NCI-H2029 treated with DMSO at 0.1 percent for 48 hours (cell line): Measurements from ENCODE around the gene RHOH.

Source experiments
- DNase-seq: peaks from one replicate; lab custom pipeline; 2025; lab: John Stamatoyannopoulos, UW

Gene RHOH

DNA sequence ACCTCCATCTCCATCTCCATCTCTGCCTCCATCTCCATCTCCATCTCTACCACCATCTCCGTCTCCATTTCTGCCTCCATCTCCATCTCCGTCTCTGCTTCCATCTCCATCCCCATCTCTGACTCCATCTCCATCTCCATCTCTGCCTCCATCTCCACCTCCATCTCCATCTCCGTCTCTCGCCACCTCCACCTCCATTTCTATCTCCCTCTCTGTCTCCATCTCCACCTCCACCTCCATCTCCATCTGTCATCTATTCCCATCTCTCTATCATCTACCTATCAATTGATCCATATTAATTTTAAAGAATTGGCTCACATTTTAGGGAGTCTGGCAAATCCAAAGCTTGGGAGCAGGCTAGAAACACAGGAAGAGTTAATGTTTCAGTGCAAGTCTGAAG lies 98.7 kb downstream of the RHOH start:
- DNase-seq, result no peak
